Measurements from ENCODE around the gene AKAP6.

The AKAP6 gene

DNA sequence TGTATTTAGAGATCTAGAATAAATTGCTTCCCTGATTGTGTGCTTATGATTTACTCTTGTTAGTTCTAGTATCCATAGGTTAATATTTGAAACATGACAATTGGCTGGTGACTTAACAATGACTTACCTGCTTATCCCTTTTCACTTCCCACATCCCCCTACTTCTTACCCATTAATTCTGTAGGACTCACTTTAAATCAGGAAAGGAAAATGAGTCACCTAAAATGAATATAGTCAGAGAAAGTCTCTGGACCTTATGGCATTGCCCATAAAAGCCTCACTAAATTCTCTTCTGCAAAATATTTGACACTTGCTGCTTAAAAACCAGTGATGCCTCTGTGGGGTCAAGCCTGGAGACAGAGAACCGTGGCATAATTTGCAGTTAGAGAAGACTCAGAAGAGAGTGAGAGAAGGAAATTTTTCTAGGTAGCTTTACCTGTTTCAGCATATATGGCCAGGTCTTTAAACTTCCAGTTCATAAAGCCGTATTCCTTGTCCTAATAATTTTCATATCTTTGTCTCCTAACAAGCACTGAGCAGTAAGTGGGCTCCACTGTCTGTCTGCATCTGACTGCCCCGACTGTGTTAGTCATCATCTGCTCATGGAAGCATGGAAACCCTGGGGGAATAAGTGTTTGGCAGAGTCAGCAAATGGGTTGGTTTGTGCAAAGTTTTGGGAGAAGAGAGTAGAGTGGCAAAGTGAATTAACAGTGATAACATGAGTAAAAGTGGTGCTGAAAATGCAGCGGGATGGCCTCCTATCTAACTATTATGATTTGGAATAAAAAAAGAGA is 294.4 kb downstream of the AKAP6 start:
- DNase-seq (ENCODE audit: low spot score) = no peak

DNA sequence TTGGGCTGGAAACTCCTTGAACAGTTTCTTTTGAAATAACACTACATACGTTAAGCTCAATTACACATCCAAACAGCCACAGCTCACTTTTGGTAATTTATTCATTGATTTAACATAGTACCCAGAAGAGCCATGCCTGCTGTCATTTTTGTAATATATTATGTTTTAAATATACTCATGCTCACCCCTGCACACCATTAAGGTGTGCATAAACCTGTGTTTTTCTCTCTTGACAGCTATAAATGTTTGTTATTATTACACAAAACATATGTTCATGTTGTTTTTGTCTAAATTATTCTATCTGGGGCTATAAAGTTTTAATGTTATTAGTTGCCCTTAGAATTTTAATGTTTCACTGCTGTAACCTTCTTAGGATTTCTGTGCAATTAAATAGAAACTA is 296.1 kb downstream of the AKAP6 start:
- no peak for DNase-seq (ENCODE audit: low spot score)

DNA sequence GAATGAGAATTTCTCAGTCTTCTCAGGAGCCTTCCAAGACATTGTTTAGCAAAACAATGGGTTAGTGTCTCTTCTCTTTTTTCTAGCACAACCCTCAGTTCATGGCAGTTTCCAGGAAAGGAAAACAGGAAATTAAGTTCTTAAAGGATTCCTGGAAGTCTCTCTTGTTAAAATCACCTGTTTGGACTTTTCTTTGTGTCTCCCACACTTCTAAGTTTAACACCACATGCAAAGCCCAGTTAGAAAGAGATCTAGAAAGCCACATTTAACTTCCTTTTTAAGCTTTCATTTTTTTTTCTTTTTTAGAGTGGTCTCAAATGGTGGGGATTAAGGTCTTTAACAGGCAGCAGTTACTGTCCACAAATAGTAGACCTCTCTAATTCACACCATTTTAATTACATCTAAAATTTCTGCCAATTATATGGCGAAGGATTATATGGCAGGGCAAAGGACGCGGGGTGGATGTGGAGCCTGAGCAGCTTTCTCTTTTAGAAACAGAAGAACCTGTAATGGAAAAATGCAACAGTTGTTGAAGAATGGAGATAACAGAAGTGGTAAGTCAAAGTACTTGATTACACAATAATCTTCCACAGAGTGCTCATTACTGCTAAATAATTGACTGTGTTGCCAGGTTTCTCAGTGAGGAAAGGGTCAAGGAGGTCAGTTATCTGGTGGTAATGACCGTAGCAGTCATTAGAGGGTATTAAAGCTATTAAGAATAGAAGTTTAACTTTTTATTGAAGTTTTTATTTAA is 298.6 kb downstream of the AKAP6 start:
- no peak for DNase-seq (ENCODE audit: low spot score)

DNA sequence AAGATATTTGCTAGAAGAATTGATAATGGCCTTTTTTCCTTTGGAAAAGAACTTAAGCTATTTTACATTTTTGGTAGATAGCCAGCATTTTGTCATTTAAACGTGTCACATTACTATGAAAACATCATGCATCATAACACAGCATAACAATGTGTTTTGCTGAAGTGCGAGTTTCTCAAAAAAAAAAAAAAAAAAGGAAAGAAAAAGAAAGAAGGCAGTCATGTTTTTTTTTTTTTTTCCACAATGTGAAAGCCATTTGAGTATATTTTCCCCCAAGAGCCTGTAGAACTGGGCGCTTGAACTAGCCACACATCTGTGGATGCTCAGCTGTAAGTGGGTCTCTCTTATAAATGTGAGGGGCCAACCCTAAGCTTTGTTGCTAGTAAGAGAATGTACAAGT is 300.1 kb downstream of the AKAP6 start:
- DNase-seq (ENCODE audit: low spot score) = no peak

DNA sequence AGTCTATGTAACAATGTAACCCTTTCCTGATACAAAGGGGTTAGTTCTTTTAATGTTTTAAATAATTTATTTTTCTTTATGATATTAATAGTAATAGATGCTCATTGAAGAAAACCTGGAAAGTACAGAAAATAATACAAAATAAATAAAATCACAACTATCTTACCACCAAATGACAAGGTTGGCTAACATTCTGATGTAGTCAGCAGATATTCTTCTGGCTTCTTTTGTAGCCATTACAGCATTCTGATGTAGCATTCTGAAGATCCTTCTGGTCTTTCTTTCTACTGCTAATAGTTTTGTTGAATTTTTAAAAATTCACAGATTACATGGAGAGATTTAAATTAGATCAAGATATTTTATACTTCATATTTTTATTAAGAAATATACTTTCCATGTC is 301.6 kb downstream of the AKAP6 start:
- no peak for DNase-seq (ENCODE audit: low spot score)

DNA sequence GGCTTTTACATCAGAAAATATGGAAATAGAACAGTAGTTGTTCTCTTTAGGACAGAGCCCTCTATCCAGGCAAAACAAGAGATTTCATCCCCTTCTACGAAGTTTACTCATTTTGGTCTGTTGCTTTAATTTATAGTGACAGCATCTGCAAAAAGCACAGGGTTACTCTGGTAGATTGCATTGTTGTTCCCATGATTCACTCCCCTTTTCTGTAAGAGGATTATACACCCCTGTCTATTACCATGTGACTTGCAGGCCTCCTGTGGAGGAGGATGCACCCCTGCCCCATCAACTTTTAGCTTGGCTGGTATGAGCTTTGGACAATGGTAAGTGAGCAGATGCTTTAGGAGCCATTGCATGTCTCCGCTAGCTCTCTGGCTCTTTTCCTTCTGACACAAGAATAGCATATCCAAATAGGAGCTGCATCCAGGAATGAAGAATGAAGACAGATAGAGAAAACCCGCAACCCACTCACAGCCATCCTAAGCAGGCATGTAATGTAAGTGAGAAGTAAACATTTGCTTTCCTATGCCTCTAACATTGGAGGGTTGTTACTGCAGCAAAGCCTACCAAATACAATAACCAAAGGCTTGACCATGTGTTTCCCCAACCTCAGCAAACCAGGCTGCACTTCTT is 304.2 kb downstream of the AKAP6 start:
- DNase-seq (ENCODE audit: low spot score) = no peak

DNA sequence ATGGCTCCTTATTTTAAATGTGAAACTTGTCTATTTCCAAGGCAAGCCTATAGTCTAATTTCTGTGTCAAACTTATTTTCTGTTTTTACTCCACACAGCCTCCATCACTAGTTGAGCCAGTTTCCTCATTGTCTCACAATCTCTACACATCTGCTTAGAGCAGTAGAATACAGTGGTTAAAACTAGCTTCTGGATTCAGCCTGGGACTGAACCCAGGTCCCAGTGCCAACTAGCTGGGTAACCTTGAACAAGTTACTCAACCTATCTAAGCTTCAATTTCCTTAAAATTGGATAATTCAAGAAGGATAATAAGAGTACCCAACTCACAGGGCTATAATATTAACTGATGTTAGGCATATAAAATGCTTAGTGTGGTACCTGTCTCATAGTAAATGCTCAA is 304.8 kb downstream of the AKAP6 start:
- no peak for DNase-seq (ENCODE audit: low spot score)

DNA sequence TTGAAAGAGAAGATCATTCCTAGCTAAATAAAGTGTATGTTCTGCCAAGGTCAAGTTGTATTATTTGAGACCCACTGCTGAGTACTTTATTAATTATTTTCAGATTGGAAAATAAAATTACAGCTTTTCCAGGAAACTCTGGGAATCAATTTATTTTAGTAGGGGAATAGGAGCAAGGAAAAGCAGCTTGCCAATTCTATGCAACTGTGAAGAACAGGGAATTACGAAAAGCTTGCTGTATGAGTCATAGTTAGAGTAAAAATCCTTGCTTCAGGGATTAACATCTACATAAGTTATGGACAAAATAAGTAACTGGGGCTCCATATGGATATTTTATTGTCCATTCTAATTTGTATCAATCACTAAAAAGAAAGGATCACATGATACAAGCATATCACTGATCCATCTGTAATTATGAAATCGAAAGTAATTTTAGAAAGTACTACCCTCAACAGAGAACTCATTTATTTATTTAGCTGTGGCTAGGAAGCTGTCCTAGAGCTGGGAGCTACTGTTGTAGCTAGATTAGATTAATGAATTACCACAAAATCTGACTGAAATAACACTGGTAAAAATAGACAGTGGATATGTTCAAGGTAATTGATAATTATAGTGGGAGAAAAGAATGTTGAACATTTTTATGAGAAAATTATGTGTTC is 306.1 kb downstream of the AKAP6 start:
- DNase-seq (ENCODE audit: low spot score) = peak; percentile 6

DNA sequence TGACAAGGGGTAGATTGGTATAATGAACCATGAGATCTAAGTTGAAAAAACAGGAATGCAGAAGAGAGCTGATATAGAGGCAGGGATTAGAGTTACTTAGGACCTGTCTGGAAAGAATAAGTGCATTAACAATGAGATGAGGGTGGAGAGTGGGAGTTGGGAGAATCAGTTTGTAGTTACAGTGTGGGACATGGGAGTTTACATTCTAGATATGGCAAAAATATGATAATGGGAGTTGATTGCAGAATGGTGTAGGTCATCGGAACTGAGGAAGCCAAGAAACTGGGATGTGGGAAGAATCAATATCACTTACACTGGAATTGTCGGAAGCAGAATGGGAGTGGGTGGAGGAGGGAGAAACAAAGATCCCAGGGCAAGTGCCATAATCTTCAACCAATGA is 308.5 kb downstream of the AKAP6 start:
- no peak for DNase-seq (ENCODE audit: low spot score)

DNA sequence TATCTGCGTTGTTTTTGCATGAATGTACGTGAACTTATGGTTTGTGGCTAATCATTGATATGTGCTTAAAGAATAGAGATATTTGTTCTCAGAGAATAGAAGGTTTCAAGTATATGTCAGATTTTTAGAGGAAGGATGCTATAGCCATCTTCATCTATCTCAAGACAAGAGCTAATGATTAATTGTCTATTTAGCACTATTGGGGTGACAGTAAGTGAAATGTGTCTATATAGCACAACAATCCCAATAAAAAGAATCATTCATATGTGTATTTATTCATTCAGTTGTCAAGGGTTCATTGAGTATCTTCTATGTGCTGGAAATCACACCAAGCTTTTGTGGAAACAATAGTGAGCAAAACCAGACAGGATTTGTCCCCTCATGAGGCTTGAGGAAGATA is 310.1 kb downstream of the AKAP6 start:
- no peak for DNase-seq (ENCODE audit: low spot score)

DNA sequence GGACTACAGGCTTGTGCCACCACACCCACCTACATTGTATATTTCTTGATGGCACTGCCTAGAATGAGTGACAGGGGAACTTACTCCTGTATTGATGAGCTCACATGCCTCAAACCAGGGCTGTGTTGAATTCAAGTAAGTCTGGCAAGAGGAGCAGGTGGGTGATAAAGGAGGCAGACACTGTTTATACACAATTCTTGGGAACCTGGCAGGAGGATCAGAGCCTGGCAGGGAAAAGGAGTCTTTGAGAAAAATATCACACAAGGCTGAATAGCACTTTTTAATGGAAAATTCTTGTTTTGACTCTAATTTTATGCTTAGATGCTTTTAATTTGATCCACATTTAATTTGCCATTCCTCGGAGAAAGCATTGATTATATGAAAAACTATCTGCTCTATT is 316.5 kb downstream of the AKAP6 start:
- no peak for DNase-seq (ENCODE audit: low spot score)

DNA sequence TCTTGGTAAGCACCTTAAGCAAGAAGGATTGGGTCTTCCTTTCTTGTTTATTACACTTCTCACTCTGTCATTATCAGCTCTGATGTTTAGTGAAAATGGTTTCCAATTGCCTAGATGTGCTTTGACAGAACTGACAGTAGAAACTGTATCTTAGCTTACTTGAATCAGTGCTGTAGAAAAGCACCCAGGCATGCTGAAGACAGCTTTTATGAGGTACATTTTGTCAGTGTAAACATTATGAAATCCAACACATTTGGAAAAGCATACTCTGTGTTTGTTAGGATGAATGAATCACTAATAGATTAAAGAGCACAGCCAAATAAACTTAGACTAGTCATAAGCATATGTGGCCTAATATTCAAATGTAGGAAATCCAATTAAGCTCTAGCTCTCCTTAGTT is 319.3 kb downstream of the AKAP6 start:
- no peak for DNase-seq (ENCODE audit: low spot score)

DNA sequence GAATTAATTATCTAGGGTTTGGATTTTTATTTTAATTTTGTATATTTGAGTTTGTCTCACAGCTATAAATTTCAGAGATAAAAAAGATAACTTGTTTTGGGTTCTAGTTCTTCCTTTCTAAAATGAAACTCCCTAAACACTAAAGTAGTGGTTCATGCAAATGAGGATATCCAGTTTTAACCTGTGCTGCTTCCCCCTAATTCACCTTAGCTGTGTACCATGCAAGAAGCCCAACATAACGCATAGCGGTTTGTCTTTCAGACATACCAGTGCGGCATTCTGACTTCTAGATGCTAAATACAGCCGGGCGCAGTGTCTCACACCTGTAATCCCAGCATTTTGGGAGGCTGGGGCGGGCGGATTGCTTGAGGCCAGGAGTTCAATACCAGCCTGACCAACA is 320.9 kb downstream of the AKAP6 start:
- DNase-seq (ENCODE audit: low spot score) = no peak

DNA sequence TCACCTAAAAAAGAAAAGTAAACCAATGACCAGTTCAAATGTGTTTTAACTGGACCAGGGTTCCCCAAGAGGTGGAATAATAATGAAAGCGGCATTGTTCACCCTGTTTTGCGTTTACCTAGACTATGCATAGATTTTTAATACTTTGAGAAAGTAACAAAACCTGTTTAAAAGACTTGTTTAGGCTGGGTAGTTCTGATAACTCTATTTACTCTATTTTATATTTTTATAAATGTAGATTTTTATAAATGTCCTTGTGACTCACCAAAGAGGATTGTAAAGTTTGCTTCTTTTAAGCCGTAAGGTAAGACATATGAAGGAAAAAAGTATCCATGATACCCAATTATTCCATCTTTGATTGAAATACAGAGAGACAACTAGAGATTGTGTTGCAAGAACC is 321.6 kb downstream of the AKAP6 start:
- DNase-seq (ENCODE audit: low spot score) = no peak

DNA sequence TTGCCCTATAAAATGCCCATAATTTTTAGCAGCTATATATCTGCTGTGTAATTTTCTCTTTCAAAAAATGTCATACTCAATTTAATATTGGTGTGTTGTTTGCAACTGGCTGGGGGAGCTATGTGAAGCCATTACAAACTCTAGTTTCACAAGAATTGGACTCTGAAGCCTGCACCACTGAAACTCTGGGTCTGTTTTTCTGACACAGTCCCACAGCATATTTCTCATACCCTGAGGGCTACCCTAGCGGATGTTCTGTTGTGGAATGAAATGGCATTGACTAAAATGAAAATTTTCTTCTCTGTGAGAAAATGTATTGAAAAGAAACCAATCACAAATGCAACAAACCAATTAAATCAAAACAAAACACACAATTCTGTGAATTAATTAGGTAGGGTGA is 325.0 kb downstream of the AKAP6 start:
- DNase-seq (ENCODE audit: low spot score) = no peak

DNA sequence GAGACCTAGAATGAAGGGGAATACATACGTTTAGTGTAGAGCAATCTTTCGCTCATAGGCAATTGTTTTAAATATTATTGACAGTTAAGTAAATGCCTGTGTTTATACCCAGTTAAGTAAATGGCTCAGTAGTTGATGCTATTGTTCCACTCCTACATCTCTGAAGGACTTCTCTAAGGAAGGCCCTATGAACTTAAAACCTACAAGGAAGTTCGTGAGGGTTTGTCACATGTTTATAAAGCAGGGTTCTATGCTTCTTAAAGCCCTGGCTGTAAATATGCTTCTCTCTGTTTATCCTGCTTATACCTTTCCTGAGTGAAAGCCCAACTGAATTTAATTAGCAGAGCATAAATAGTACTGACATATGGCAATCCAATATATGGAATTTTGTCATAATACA is 327.5 kb downstream of the AKAP6 start:
- DNase-seq (ENCODE audit: low spot score) = no peak

DNA sequence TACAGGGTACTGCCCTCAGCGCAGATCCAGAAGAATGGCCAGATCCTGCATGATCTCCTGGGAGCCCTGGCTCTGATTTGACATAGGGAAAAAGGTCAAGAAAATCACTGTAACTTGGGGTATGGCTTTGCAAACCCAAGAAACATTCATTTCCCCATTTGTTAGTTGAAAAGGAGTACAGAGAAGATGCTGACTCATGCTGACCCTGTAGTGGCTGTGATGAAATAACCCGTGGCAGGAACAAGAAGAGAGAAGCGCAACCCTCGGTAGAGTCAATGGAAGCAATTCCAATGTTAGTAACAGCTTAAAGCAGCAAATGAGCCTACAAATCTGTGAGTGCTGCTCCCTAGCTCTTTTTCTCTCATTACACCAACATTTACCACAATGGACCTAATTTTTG is 328.0 kb downstream of the AKAP6 start:
- DNase-seq (ENCODE audit: low spot score) = no peak

DNA sequence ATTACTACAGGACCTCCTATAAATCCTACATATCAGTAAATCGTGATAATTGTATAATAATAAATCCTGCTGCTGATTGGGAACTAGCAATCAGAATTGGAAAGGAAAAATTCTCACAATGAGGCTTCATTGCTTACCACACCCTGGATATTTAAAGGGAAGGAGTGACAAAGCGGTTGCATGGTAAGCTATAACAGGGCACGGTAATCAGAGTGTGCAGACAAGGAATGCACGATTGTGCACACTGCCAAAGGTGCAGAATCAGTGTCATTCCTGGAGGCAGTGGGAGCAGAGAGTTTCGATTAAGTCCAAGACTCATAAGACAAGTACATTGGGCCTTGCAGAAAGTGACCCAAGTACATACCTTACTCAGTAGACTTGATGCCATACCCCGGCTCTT is 332.1 kb downstream of the AKAP6 start:
- DNase-seq (ENCODE audit: low spot score) = no peak

DNA sequence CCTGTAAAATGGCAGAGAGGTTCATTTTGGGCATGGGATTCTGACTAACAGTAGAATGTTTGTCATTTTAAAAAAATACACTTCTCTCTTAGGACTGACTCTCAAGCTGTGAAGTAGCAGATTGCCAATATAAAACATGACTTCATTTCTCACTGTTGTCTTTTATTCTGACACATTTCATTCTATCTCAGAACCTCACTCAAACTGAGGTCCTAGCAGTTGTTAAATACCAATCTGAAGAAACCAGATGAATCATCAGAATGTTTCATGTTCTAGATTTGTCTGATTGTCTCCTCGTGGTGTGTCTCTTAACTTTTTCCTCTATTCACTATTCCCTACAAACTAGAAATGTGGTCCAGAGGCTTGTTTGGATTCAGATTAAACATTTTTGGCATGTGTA is 333.1 kb downstream of the AKAP6 start:
- no peak for DNase-seq (ENCODE audit: low spot score)

DNA sequence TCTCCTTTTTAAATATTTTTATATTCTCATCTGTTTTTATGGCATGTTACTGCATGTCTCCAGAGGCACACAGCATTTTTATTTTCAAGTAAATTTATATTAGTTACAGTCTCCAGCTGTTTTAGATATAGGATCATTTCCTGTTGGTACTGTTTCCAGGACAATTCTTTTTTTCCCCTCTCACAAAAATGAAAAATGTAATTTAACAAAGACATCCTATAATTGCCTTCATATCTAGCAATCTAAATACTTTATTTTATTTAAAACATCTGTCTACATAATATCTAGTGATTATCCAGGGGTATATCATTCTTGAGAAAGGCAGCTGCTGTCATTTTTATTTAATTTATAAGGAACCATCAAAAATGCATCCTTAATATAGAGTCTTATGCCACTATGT is 337.2 kb downstream of the AKAP6 start:
- DNase-seq (ENCODE audit: low spot score) = no peak

DNA sequence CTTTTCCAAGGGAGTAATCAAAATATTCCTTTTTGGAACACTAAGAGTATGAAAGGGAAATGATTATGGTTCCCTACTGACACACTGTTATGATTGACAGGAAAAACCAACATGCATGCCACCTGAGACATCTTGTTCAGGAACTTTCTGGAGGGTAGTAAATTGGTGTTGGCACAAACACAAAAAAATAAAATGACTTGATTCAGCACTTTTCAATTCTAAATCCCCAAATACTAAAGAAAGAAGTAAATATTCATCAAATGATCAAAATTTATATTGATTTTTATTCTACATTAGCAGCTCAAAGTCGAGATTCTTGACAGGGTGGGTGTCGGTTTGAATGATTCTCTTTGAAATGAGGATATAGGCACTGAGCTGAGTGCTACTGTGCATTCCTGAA is 338.2 kb downstream of the AKAP6 start:
- no peak for DNase-seq (ENCODE audit: low spot score)

DNA sequence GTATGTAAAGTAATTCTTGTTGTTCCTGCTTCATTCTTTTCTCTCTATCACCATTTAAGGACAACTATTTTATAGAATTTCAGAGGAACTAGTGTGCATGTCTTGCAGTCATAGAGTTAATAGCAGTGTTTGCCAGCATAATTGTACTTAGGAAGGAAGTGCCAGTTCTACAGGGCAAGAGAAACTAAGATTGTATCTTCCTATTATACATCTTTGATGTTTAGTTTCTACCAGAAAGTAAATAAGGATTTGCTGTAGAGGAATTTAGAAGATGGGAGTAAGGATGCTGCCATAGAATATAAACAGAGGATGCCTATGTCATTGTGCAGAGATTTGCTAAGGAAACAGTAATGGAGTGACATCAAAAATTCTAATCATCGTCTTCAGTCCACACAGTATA is 338.7 kb downstream of the AKAP6 start:
- no peak for DNase-seq (ENCODE audit: low spot score)

DNA sequence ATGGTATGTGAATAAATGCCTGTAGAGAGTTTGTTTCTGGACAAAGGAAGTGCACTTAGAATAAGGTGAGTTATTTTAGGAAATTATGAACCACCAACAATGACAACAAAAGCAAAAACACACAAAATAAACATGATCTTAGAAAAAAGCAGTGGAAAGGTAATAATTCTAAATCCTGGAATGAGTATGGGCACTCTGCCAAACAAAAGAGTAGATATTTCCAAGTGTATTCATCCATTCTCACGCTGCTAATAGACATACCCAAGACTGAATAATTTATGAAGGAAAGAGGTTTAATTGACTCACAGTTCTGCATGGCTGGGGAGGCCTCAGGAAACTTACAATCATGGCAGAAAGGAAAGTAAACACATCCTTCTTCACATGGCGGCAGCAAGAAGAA is 340.3 kb downstream of the AKAP6 start:
- no peak for DNase-seq (ENCODE audit: low spot score)

All from RKO (cell line).